Lung (tissue), 12 donors: ENCODE measurements around the gene GALR1. TPM values are rescaled to one million over a fixed set of nuclear protein-coding genes. Genes with fewer than 3 reads are reported as not detected.

Experiments
- ATAC-seq: fragments of 200-7000 bp; cut with Tn5 transposase; one replicate; pipeline ENCODE4 v1.9.1; 2020; ENCODE audit warnings: moderate number of reproducible peaks; ENCODE audit not compliant: insufficient read depth, low FRiP score
- DNase-seq, 3 donors: peaks; one replicate each; pipeline ENCODE4 v3.0.0-alpha.2; 2013 to 2017
- H3K27ac ChIP-seq, 2 donors: one replicate each; pipeline ENCODE4 v1.5.1; 2013; ENCODE audit warnings: mild to moderate bottlenecking in 2 of 2, moderate library complexity in 2 of 2, control low read depth in 1 of 2, inconsistent platforms in 1 of 2, low read depth in 1 of 2, low read length in 1 of 2
- H3K27me3 ChIP-seq, 3 donors: one replicate each; pipeline ENCODE4 v1.5.1; 2013; ENCODE audit warnings: low read length in 2 of 3; ENCODE audit not compliant: control insufficient read depth in 3 of 3, insufficient read depth in 3 of 3
- H3K36me3 ChIP-seq, 4 donors: one replicate each; pipeline ENCODE4 v1.5.1; 2013; ENCODE audit warnings: low read length in 4 of 4, mild to moderate bottlenecking in 1 of 4, moderate library complexity in 1 of 4; ENCODE audit not compliant: control insufficient read depth in 4 of 4, insufficient read depth in 4 of 4
- H3K4me1 ChIP-seq, 5 donors: one replicate each; pipeline ENCODE4 v1.5.1; 2013; ENCODE audit warnings: low read length in 5 of 5, mild to moderate bottlenecking in 2 of 5, moderate library complexity in 1 of 5; ENCODE audit not compliant: control insufficient read depth in 5 of 5, insufficient read depth in 5 of 5
- H3K4me3 ChIP-seq: one replicate; pipeline ENCODE4 v1.5.1; 2013; ENCODE audit warnings: mild to moderate bottlenecking, control low read depth, moderate library complexity
- H3K9ac ChIP-seq, 2 donors: one replicate each; pipeline ENCODE4 v1.5.1; 2013; ENCODE audit warnings: low read length in 2 of 2, control low read depth in 1 of 2; ENCODE audit not compliant: insufficient read depth in 1 of 2
- H3K9me3 ChIP-seq, 4 donors: one replicate each; pipeline ENCODE4 v1.5.1; 2013; ENCODE audit warnings: low read length in 3 of 4, mild to moderate bottlenecking in 1 of 4, moderate library complexity in 1 of 4; ENCODE audit not compliant: control insufficient read depth in 4 of 4, insufficient read depth in 3 of 4
- WGBS, 2 donors: extraction: QIAGEN DNeasy Blood & Tissue Kit; methylation state at CpG; one replicate each; pipeline ENCODE4 v1.1.7; 2013; 5-methylcytosine and 5-hydroxymethylcytosine counted together
- polyA plus RNA-seq, 2 donors: library from polyadenylated mRNA; stranded (reverse); fragments of 200-250 nt; gene quantifications; one replicate each; pipeline ENCODE4 v1.2.1, GENCODE V29; 2013
- total RNA-seq, 2 donors: library from RNA; depleted of rRNA in 1 of 2; stranded (reverse); fragments of >200 nt in 1 of 2; gene quantifications; one replicate each; pipeline ENCODE4 v1.2.1, GENCODE V29; 2014 to 2021
- TF ChIP-seq, protein P1 (sequence below): IDR thresholded peaks from 2 replicates; pipeline ENCODE4 v1.5.1; 2012; ENCODE audit warnings: mild to moderate bottlenecking; ENCODE audit errors: control extremely low read depth, extremely low read depth
- donor health status: control.
- donor health status: control.
- donor health status: Bipolar disorder and iron deficiency.
- donor health status: healthy.
- donor health status: DM: yes; HTN: yes; CAD: no.

GALR1 gene
- total and polyA plus RNA-seq, 4 donors = under 0.01 to 0.03 TPM; not detected in 2

GRCh38 chr18:77320971-77321559 lies 71.4 kb downstream of the GALR1 start:
- TF ChIP-seq, protein P1, sequence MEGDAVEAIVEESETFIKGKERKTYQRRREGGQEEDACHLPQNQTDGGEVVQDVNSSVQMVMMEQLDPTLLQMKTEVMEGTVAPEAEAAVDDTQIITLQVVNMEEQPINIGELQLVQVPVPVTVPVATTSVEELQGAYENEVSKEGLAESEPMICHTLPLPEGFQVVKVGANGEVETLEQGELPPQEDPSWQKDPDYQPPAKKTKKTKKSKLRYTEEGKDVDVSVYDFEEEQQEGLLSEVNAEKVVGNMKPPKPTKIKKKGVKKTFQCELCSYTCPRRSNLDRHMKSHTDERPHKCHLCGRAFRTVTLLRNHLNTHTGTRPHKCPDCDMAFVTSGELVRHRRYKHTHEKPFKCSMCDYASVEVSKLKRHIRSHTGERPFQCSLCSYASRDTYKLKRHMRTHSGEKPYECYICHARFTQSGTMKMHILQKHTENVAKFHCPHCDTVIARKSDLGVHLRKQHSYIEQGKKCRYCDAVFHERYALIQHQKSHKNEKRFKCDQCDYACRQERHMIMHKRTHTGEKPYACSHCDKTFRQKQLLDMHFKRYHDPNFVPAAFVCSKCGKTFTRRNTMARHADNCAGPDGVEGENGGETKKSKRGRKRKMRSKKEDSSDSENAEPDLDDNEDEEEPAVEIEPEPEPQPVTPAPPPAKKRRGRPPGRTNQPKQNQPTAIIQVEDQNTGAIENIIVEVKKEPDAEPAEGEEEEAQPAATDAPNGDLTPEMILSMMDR = no peak
- WGBS, 2 donors = 37 to 38% methylated on average over 5 of the region's 5 CpGs
- DNase-seq = peak in 2 of 3 donors; percentile 1 to 51
- Histone ChIP-seq H3K4me1 (peaks cover 0 to 2% (median 0%) of the 10 kb centered on the region in 5 donors), H3K27me3 (peaks cover 0 to 10% (median 5%) of the 10 kb centered on the region in 3 donors), H3K27ac (no peak overlapping the region), H3K36me3 (no peaks in the 10 kb centered on the region), H3K9me3 (peaks cover 0 to 2% (median 0%) of the 10 kb centered on the region in 4 donors), H3K4me3 (no peak overlapping the region), H3K9ac (no peak overlapping the region)
- ATAC-seq = no peak

DNA sequence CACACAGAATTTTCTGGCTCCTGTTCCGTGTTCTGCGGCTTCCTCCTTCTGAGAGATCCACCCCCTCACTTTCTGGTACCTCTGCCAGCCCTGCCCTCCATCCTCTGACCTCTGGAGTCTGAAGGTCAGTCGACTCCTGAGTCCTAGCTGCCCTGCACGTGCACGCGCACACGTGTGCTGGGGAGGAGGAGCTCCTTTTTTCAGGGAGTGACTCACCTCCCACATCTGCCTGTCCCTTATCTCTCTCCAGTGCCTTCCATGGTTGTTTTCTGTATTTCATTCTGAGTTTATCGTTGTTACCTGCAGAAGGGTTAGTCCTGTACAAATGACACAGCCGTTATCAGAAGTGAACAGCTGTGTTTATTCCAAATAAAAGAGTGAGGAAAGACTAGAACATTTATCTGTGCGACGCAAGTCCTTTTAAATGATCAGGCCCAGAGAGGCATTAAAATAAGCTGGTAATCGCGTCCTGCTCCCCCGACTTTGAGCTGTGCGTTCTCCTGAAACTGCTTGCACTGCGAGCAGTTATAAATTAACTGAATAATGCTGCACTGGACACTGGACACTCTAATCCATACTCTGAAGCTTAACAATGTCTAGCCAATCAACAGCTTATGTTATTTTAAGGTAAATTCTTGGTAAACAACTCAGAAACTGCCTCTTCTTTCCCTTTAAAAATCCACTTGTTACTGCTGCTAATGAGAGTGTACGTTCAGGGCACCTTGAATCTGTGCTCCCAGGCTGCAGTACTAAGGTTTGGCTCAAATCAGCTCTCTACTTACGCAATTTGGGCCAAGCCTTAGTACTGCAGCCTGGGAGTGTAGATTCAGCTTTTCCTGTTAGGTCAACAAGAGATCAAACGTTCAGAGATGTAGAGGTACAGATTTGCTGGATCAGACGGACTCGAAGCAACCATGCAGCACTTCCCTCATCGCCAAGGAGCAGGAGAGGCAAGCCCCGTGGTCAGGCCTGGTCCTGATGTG lies 72.5 kb downstream of the GALR1 start:
- peaks cover 0 to 2% (median 0%) of the 10 kb centered on the region in 4 donors for H3K9me3 ChIP-seq

GRCh38 chr18:77323640-77324299 lies 74.1 kb downstream of the GALR1 start:
- WGBS, 2 donors = 84 to 89% methylated on average over 12 of the region's 12 CpGs
- Histone ChIP-seq H3K27ac (no peak overlapping the region), H3K4me3 (no peak overlapping the region), H3K9me3 (peaks cover 0 to 2% (median 0%) of the 10 kb centered on the region in 4 donors), H3K27me3 (peaks cover 0 to 10% (median 5%) of the 10 kb centered on the region in 3 donors), H3K4me1 (peaks cover 0 to 2% (median 0%) of the 10 kb centered on the region in 5 donors), H3K9ac (no peak overlapping the region), H3K36me3 (no peaks in the 10 kb centered on the region)
- DNase-seq (no peak), ATAC-seq (no peak)
- TF ChIP-seq, protein P1 = no peak

More for the DNA sequence above, 72.5 kb downstream of the GALR1 start:
- Histone ChIP-seq H3K27me3 (peaks cover 0 to 10% (median 5%) of the 10 kb centered on the region in 3 donors), H3K4me3 (no peak overlapping the region), H3K36me3 (no peaks in the 10 kb centered on the region), H3K4me1 (peaks cover 0 to 2% (median 0%) of the 10 kb centered on the region in 5 donors), H3K9ac (no peak overlapping the region), H3K27ac (no peak overlapping the region)
- ATAC-seq (no peak), DNase-seq (peak in 1 of 3 donors; percentile 4)
- TF ChIP-seq, protein P1 = no peak
- WGBS, 2 donors = 60 to 72% methylated on average over 23 of the region's 23 CpGs

Other genes starting within 250 kb of the GALR1 start
- 10 to 100 TPM; 39.4 to 64.1 TPM for gene MBP, start 117.1 kb upstream of the GALR1 start, total RNA-seq
- 10 to 100 TPM; 15.6 to 22.4 TPM for gene MBP, start 117.1 kb upstream of the GALR1 start, polyA plus RNA-seq